HG03103 (cell line): ENCODE results near the gene PLA2G15.
A peak's percentile ranks its signal among the peaks of the same experiment; 100 is the strongest.

Source experiments
- ATAC-seq: cut with Tn5 transposase; IDR thresholded peaks from one replicate; pipeline ENCODE4 v1.9.1; 2021; ENCODE audit warnings: low read depth; ENCODE audit not compliant: unreplicated experiment

PLA2G15 gene

GRCh38 chr16:68232335-68232734 lies 12.8 kb upstream of the PLA2G15 start:
- ATAC-seq, result no peak

- no peak for ATAC-seq
Measured at GRCh38 chr16:68233085-68233834, 11.9 kb upstream of the PLA2G15 start.

GRCh38 chr16:68233835-68234187 lies 11.4 kb upstream of the PLA2G15 start:
- ATAC-seq, result no peak

- no peak for ATAC-seq
Measured at GRCh38 chr16:68234188-68235107, 10.7 kb upstream of the PLA2G15 start.

- ATAC-seq, result no peak
Measured at GRCh38 chr16:68235108-68235886, 9.9 kb upstream of the PLA2G15 start.

GRCh38 chr16:68235887-68236136 lies 9.4 kb upstream of the PLA2G15 start, which contains the start of gene ESRP2:
ESRP2 (minus strand) TSS chr16:68236127; CDS start chr16:68236045, 82 bp downstream.
- ATAC-seq, result no peak

GRCh38 chr16:68236137-68236825 lies 8.9 kb upstream of the PLA2G15 start:
- ATAC-seq, result no peak

GRCh38 chr16:68236826-68237242 lies 8.3 kb upstream of the PLA2G15 start:
- no peak for ATAC-seq

GRCh38 chr16:68237243-68238028 lies 7.7 kb upstream of the PLA2G15 start:
- peak; percentile 70 for ATAC-seq

- no peak for ATAC-seq
Measured at GRCh38 chr16:68238029-68238345, 7.2 kb upstream of the PLA2G15 start.

GRCh38 chr16:68242085-68242484 lies 3.1 kb upstream of the PLA2G15 start:
- ATAC-seq, result no peak

GRCh38 chr16:68242926-68243858 lies 2.0 kb upstream of the PLA2G15 start:
- no peak for ATAC-seq

GRCh38 chr16:68244481-68244902 lies 681 bp upstream of the PLA2G15 start:
- ATAC-seq, result no peak

GRCh38 chr16:68246121-68246520 lies 948 bp downstream of the PLA2G15 start:
- ATAC-seq, result no peak

- no peak for ATAC-seq
Measured at GRCh38 chr16:68246666-68247065, 1.5 kb downstream of the PLA2G15 start.

GRCh38 chr16:68247400-68247799 lies 2.2 kb downstream of the PLA2G15 start:
- no peak for ATAC-seq

GRCh38 chr16:68247932-68248331 lies 2.8 kb downstream of the PLA2G15 start:
- no peak for ATAC-seq

- ATAC-seq, result no peak
Measured at GRCh38 chr16:68249371-68249770, 4.2 kb downstream of the PLA2G15 start.

- no peak for ATAC-seq
Measured at GRCh38 chr16:68250951-68251350, 5.8 kb downstream of the PLA2G15 start.
